ENCODE measurements around the gene CPXM2.

CPXM2 gene

DNA sequence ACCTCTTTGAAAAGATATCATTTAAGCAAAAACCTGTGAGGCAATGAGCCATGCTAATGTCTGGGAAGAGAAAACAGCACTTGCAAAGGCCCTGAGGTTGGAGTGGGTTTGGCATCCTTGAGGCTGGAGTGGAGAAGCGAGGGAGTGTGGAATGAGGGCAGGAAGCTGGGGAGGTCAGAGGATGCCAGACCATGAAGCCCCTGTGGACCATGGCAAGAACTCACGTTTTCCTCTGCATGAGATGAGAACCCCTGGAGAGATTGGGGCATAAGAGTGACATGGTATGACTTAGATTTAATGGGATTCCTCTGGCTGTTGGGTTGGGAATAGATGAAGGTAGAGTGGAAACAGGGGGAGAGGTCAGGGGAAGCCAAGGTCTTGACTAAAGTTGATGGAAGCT is 176.1 kb downstream of the CPXM2 start:
- H3K27me3 Mint-ChIP-seq = peaks cover 3% of the 10 kb centered on the region
- no peak overlapping the region for H3K4me3 Mint-ChIP-seq
- no peaks in the 10 kb centered on the region for H3K36me3 Mint-ChIP-seq
- H3K4me1 Mint-ChIP-seq = no peaks in the 10 kb centered on the region
- no peak overlapping the region for H3K27ac Mint-ChIP-seq
- peaks cover 5% of the 10 kb centered on the region for H3K9me3 Mint-ChIP-seq

DNA sequence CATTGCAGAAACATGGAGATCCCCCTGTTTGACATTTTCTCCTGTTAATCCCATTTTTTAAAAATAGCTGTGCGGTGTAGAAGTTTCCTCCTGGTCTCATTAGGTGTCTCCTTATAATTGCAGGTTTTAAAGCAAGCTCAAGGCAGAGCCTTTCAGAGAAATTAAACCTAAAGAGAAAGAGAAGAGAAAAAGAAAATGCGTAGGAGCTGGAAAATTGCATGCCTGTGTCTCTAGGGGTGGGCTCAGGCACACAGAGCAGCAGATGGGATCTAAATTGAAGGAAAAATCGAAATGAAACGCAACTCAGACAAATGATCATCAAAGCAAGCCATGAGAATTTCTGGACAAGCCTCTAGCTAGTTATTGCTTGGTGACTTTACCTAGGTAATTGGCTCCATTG is 185.4 kb downstream of the CPXM2 start:
- H3K27ac Mint-ChIP-seq = no peak overlapping the region
- H3K4me1 Mint-ChIP-seq = no peaks in the 10 kb centered on the region
- H3K4me3 Mint-ChIP-seq = no peak overlapping the region
- H3K27me3 Mint-ChIP-seq = peaks cover 5% of the 10 kb centered on the region
- no peaks in the 10 kb centered on the region for H3K36me3 Mint-ChIP-seq
- no peaks in the 10 kb centered on the region for H3K9me3 Mint-ChIP-seq

GRCh38 chr10:123704812-123705211 is 186.8 kb downstream of the CPXM2 start:
- no peaks in the 10 kb centered on the region for H3K9me3 Mint-ChIP-seq
- peaks cover 5% of the 10 kb centered on the region for H3K27me3 Mint-ChIP-seq

GRCh38 chr10:123704076-123704475 is 187.5 kb downstream of the CPXM2 start:
- H3K27me3 Mint-ChIP-seq = peaks cover 5% of the 10 kb centered on the region
- H3K27ac Mint-ChIP-seq = no peak overlapping the region
- H3K4me3 Mint-ChIP-seq = no peak overlapping the region
- H3K4me1 Mint-ChIP-seq = no peaks in the 10 kb centered on the region
- H3K36me3 Mint-ChIP-seq = no peaks in the 10 kb centered on the region
- H3K9me3 Mint-ChIP-seq = no peaks in the 10 kb centered on the region

More at GRCh38 chr10:123704812-123705211, 186.8 kb downstream of the CPXM2 start:
- Mint-ChIP-seq H3K4me1 (no peaks in the 10 kb centered on the region), H3K27ac (no peak overlapping the region), H3K36me3 (no peaks in the 10 kb centered on the region), H3K4me3 (no peak overlapping the region)

DNA sequence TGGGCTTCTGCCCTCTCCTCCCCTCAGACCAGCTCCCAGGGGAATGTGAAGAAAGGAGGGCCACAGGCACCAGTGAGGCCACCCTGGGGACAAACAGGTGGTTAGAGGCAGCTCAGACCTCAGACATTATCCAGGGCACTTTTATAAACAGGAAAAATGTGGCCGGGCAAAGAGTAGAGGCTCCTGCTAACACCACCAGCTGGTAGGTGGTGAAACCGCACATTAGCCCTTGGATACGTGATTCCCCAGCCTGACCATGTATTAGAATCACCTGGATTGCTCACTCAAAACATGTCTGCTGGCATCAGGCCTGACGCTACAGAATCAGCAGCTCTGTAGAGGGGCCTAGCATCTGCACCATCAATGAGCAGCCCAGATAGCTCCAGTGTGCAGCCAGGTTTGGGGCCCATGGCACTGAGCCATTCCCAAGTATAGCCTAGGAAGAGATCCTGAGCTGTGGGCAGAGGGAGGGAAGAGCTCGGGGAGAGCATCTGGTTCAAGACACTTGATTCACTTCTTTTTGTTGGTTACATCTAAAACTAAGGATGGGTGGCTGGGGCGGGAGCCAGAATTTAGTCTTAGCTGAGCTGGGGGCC is 188.3 kb downstream of the CPXM2 start:
- H3K27me3 Mint-ChIP-seq = peaks cover 4% of the 10 kb centered on the region
- H3K4me3 Mint-ChIP-seq = no peak overlapping the region
- H3K36me3 Mint-ChIP-seq = no peaks in the 10 kb centered on the region
- H3K27ac Mint-ChIP-seq = no peak overlapping the region
- no peaks in the 10 kb centered on the region for H3K4me1 Mint-ChIP-seq
- no peaks in the 10 kb centered on the region for H3K9me3 Mint-ChIP-seq

Measured in activated naive CD4-positive, alpha-beta T cell treated with anti-CD3 and anti-CD28 coated beads, Interleukin-2, amount 50 U/mL, for 24 hours (primary cell).